Measurements from ENCODE around the gene TMEM141. TPM values are rescaled to one million over a fixed set of nuclear protein-coding genes. Genes with fewer than 3 reads are reported as not detected.
"Not testable (repeated sequence)": the region's sequence is repeated elsewhere in the genome, so short reads cannot be mapped to it uniquely, and the experiment has no call there.

Gene TMEM141
- total RNA-seq, 1 donor from 2014 or later, result 228 TPM

DNA sequence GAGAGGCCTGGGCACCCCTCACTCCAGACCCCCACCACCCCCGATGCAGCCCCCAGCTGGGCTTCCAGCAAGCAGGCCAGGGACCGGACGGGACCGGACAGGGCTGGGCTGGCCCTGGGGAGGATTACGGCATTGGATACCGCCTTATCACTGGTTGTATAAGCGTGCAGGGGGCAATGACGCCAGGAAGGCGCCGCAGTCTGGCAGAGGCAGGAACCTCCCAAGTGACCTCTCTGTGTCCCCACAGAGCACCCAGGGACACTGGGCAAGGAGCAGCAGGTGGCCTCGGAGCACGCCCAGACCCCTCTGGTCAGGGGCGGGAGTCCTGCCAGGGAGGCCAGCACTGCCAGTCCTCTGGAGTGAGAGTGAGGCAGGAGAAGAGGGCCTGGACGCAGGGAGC, 26.1 kb upstream of the TMEM141 start:
- no peak for FAIRE-seq
- TF ChIP-seq CTCF (IDR thresholded peaks at IDR 0.05; ENCODE audit: insufficient read depth, low read length, severe bottlenecking), result no peak
- no peak for DNase-seq (ENCODE audit: low read depth)
- no peak overlapping the region for H3K4me3 ChIP-seq (ENCODE audit: low read depth, low read length)
- no peaks in the 10 kb centered on the region for H3K36me3 ChIP-seq (ENCODE audit: control insufficient read depth, insufficient read depth, low read length)
- peaks cover 9% of the 10 kb centered on the region for H3K27me3 ChIP-seq (ENCODE audit: control insufficient read depth, insufficient read depth, low read length)

DNA sequence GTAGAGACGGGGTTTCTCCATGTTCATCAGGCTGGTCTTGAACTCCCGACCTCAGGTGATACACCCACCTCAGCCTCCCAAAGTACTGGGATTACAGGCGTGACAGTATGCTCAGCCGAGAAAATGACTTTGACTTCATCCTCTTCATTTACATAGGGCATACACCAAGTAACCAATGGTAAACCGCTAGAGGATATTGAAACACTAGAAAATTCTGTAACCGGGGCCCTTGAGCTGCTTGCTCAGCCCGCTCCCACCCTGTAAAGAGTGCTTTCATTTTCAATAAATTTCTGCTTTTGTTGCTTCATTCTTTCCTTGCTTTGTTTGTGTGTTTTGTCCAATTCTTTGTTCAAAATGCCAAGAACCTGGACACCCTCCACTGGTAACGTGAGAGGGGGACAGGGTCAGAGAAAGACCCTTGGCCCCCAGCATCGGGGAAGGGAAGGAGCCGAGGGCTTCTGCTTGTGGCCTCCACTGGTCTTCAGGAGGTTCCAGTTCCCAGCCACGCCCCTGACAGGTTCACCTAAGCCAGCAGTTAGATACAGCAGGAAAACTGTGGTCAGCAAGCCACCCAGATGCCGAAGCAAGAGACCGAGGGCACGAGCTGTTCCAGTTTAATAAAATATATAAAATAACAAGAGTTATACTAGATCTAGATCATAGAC, 25.3 kb upstream of the TMEM141 start:
- H3K4me3 ChIP-seq (ENCODE audit: low read depth, low read length); H3K36me3 ChIP-seq (ENCODE audit: control insufficient read depth, insufficient read depth, low read length); H3K27me3 ChIP-seq (ENCODE audit: control insufficient read depth, insufficient read depth, low read length); DNase-seq (ENCODE audit: low read depth); FAIRE-seq: not testable (repeated sequence)

GRCh38 chr9:136766410-136767120, 24.6 kb upstream of the TMEM141 start:
- not testable (repeated sequence) for H3K4me3 ChIP-seq (ENCODE audit: low read depth, low read length); H3K27me3 ChIP-seq (ENCODE audit: control insufficient read depth, insufficient read depth, low read length); H3K36me3 ChIP-seq (ENCODE audit: control insufficient read depth, insufficient read depth, low read length); FAIRE-seq
- DNase-seq (ENCODE audit: low read depth), result peak; percentile 45
- peak; percentile 37 for TF ChIP-seq CTCF (IDR thresholded peaks at IDR 0.05; ENCODE audit: insufficient read depth, low read length, severe bottlenecking)

DNA sequence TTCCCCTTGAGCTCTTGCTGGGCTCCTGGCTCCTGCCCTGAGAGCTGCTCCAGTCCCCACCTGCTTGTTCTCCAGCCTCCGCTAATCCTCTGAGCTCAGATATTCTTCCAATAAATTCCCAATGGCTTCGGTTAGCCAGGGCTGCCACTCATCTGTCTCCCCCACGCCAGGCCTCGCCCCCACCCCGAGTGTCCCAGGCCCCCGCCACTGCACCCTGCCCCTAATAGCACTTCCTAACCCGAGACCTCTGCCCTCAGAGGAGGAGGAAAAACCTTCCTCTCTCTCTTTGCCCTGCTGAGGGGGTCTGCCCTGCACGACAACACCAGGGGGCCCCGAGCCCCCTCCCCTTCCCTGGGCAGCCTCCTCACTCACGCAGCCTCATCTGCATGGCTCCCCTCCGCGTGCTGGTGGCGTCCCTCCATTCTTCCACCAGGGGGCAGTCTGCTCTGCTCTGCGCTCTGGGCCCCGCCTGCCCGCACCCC, 21.4 kb upstream of the TMEM141 start:
- Histone ChIP-seq H3K27me3 (ENCODE audit: control insufficient read depth, insufficient read depth, low read length) (peaks cover 6% of the 10 kb centered on the region), H3K36me3 (ENCODE audit: control insufficient read depth, insufficient read depth, low read length) (no peaks in the 10 kb centered on the region), H3K4me3 (ENCODE audit: low read depth, low read length) (no peak overlapping the region)
- DNase-seq (ENCODE audit: low read depth) (no peak), FAIRE-seq (no peak)
- peak; percentile 66 for TF ChIP-seq CTCF (IDR thresholded peaks at IDR 0.05; ENCODE audit: insufficient read depth, low read length, severe bottlenecking)

DNA sequence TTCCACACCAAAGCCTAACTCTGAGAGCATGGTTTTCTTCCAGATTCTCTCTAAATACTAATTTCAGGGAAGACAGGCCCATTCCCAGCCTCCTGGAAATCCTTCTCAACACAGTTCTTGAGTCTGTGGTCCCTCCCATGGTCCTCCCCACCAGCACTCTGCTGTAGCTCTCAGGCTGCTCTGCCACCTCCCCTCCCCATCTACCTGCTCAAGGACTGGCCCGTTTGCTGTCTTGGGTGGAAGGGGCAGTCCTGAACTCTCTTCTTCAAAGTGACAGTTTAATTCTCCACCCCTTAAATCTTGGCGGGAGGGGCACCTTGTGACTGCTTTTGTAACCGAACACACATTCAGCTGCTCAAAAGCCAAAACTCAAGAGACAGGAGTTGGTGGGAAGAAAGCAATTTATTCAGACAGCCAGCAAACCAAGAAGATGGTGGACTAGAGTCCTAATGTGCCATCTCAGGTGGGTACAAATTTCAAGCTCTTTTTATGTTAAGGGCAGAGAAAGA, 19.2 kb upstream of the TMEM141 start:
- no peak for DNase-seq (ENCODE audit: low read depth)
- no peaks in the 10 kb centered on the region for H3K36me3 ChIP-seq (ENCODE audit: control insufficient read depth, insufficient read depth, low read length)
- H3K4me3 ChIP-seq (ENCODE audit: low read depth, low read length), result no peak overlapping the region
- FAIRE-seq, result no peak
- TF ChIP-seq CTCF (IDR thresholded peaks at IDR 0.05; ENCODE audit: insufficient read depth, low read length, severe bottlenecking), result no peak
- H3K27me3 ChIP-seq (ENCODE audit: control insufficient read depth, insufficient read depth, low read length), result peaks cover 6% of the 10 kb centered on the region

DNA sequence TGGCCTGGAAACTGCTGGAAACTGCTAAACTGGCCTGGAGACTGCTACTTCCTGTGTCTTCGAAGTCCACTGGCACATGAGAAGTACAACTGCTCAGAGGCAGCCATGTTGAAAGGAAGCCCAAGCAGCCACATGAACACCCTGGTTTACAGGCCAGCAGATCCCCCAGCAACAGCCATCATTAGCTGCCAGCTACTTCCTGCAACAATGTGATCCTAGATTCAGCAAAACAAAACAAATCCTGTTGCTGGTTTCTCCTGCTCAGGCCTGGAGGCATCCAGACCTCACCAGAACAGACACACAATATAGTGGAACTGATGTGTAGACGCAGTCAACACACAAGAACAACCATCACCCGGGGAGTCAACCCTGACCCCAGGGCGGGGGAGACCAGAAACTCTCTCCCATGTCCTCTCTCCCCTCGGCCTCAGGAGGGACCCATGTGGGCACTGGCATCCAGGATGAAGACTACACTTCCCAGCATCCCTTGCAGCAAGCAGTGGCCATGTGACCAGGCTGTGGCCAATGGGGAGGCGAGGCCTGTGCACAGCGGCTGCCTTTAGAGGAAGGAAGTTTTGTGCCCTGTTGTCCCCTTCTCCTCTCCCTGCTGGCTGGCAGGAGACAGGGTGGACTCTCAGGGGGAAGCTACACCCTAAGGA, 17.6 kb upstream of the TMEM141 start:
- no peak for TF ChIP-seq CTCF (IDR thresholded peaks at IDR 0.05; ENCODE audit: insufficient read depth, low read length, severe bottlenecking)
- no peak for FAIRE-seq
- DNase-seq (ENCODE audit: low read depth), result no peak
- H3K27me3 ChIP-seq (ENCODE audit: control insufficient read depth, insufficient read depth, low read length), result peaks cover 5% of the 10 kb centered on the region
- H3K36me3 ChIP-seq (ENCODE audit: control insufficient read depth, insufficient read depth, low read length), result no peaks in the 10 kb centered on the region
- no peak overlapping the region for H3K4me3 ChIP-seq (ENCODE audit: low read depth, low read length)

Data from bronchial epithelial cell (primary cell).